Trophoblast cell (in vitro differentiated cells and primary cell): ENCODE results near the gene LCN10.

ENCODE experiments used
- DNase-seq, 2 donors: peaks; one replicate each; pipeline ENCODE4 v3.0.0-alpha.2; 2016
- H2AFZ ChIP-seq: 2 replicates; pipeline ENCODE4 v1.6.1; 2013; ENCODE audit warnings: low read length, moderate library complexity, mild to moderate bottlenecking; ENCODE audit not compliant: insufficient read depth, poor library complexity
- H2AK5ac ChIP-seq: 2 replicates; pipeline ENCODE4 v1.6.1; 2013; ENCODE audit warnings: mild to moderate bottlenecking, low read length
- H2BK120ac ChIP-seq: 2 replicates; pipeline ENCODE4 v1.6.1; 2013; ENCODE audit warnings: low read length, mild to moderate bottlenecking, moderate library complexity; ENCODE audit not compliant: insufficient read depth, poor library complexity
- H2BK12ac ChIP-seq: 2 replicates; pipeline ENCODE4 v1.6.1; 2013; ENCODE audit warnings: mild to moderate bottlenecking, low read length, moderate library complexity
- H2BK5ac ChIP-seq: 2 replicates; pipeline ENCODE4 v1.6.1; 2013; ENCODE audit warnings: low read length, low read depth, moderate library complexity, mild to moderate bottlenecking; ENCODE audit not compliant: poor library complexity
- H3K14ac ChIP-seq: 2 replicates; pipeline ENCODE4 v1.6.1; 2013; ENCODE audit warnings: mild to moderate bottlenecking, low read length
- H3K18ac ChIP-seq: 2 replicates; pipeline ENCODE4 v1.6.1; 2013; ENCODE audit warnings: mild to moderate bottlenecking, low read length
- H3K23ac ChIP-seq: 2 replicates; pipeline ENCODE4 v1.6.1; 2013; ENCODE audit warnings: low read length
- H3K27ac ChIP-seq: 2 replicates; pipeline ENCODE4 v1.5.1; 2013; ENCODE audit warnings: low read depth, mild to moderate bottlenecking, inconsistent platforms, low read length, moderate library complexity
- H3K27me3 ChIP-seq: 2 replicates; pipeline ENCODE4 v1.6.1; 2013; ENCODE audit warnings: inconsistent platforms, mild to moderate bottlenecking, low read length, moderate library complexity; ENCODE audit not compliant: insufficient read depth
- H3K36me3 ChIP-seq, 2 experiments: 1 replicate in 1 of 2; 2 replicates in 1 of 2; pipeline ENCODE4 v1.6.1; 2013; ENCODE audit warnings: low read length in 2 of 2, mild to moderate bottlenecking in 2 of 2, moderate library complexity in 1 of 2; ENCODE audit not compliant: insufficient read depth in 2 of 2, control insufficient read depth in 1 of 2
- H3K4ac ChIP-seq: 2 replicates; pipeline ENCODE4 v1.6.1; 2013; ENCODE audit warnings: low read depth, mild to moderate bottlenecking, low read length, moderate library complexity
- H3K4me1 ChIP-seq, 2 experiments: 1 replicate in 1 of 2; 2 replicates in 1 of 2; pipeline ENCODE4 v1.6.1; 2013; ENCODE audit warnings: low read length in 2 of 2, mild to moderate bottlenecking in 2 of 2, moderate library complexity in 1 of 2; ENCODE audit not compliant: insufficient read depth in 2 of 2, control insufficient read depth in 1 of 2
- H3K4me2 ChIP-seq: 2 replicates; pipeline ENCODE4 v1.6.1; 2013; ENCODE audit warnings: inconsistent platforms, mild to moderate bottlenecking, low read length, moderate library complexity
- H3K4me3 ChIP-seq: 2 replicates; pipeline ENCODE4 v1.5.1; 2013; ENCODE audit warnings: mild to moderate bottlenecking, low read depth, low read length, inconsistent platforms
- H3K79me1 ChIP-seq: one replicate; pipeline ENCODE4 v1.6.1; 2013; ENCODE audit warnings: low read length
- H3K79me2 ChIP-seq: 2 replicates; pipeline ENCODE4 v1.6.1; 2013; ENCODE audit warnings: low read length, mild to moderate bottlenecking; ENCODE audit not compliant: control insufficient read depth, insufficient read depth, poor library complexity
- H3K9ac ChIP-seq: 2 replicates; pipeline ENCODE4 v1.6.1; 2013; ENCODE audit warnings: mild to moderate bottlenecking, low read length
- H3K9me3 ChIP-seq: 2 replicates; pipeline ENCODE4 v1.6.1; 2013; ENCODE audit warnings: low read depth, mild to moderate bottlenecking, control low read depth, inconsistent platforms, low read length; ENCODE audit not compliant: insufficient read depth
- H4K12ac ChIP-seq: 2 replicates; pipeline ENCODE4 v1.6.1; 2013; ENCODE audit warnings: low read depth, mild to moderate bottlenecking, low read length, moderate library complexity
- H4K8ac ChIP-seq: 2 replicates; pipeline ENCODE4 v1.6.1; 2013; ENCODE audit warnings: low read depth, mild to moderate bottlenecking, low read length, moderate library complexity
- H4K91ac ChIP-seq: one replicate; pipeline ENCODE4 v1.6.1; 2013; ENCODE audit warnings: low read depth, mild to moderate bottlenecking, low read length, moderate library complexity
- WGBS: extraction: QIAGEN DNeasy Blood & Tissue Kit; methylation state at CpG from one replicate; pipeline ENCODE4 v1.1.7; 2013; ENCODE audit warnings: missing lambda C conversion rate; ENCODE audit not compliant: insufficient read length, insufficient coverage; ENCODE audit errors: extremely low coverage; 5-methylcytosine and 5-hydroxymethylcytosine counted together

LCN10 gene

DNA sequence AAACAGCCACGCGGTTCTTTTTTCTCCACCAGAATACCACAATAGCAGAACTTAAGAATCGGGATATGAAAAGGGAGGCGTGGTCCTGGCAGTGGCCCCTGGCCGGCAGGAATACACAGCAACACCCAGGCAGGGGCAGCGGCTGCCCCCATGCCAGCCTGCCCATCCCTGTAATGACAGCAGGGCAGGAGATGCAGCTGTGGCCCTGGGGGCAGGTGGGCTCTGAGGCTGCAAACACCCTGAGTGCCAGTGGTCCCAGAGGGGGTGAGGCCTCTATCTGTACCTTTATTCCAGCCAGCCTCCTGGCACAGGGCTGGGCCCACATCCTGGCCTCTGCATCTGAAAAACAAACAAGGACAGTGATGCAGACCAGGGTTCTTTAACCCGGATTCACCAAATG, 18.0 kb downstream of the LCN10 start:
- H3K79me1 ChIP-seq: peaks cover 19% of the 10 kb centered on the region
- H2BK5ac ChIP-seq: no peak overlapping the region
- peaks cover 54 to 55% of the 10 kb centered on the region in 2 experiments for H3K36me3 ChIP-seq
- peaks cover 14 to 18% of the 10 kb centered on the region in 2 experiments for H3K4me1 ChIP-seq
- no peak overlapping the region for H3K9ac ChIP-seq
- H2BK120ac ChIP-seq: no peak overlapping the region
- peaks cover 3% of the 10 kb centered on the region for H3K9me3 ChIP-seq
- no peak overlapping the region for H2BK12ac ChIP-seq
- H4K12ac ChIP-seq: no peak overlapping the region
- DNase-seq: no peak
- H3K4ac ChIP-seq: no peak overlapping the region
- no peak overlapping the region for H2AFZ ChIP-seq
- H3K79me2 ChIP-seq: peaks cover 12% of the 10 kb centered on the region
- WGBS: no CpG with 5 or more reads among the region's 7 CpGs
- H2AK5ac ChIP-seq: no peak overlapping the region
- H3K18ac ChIP-seq: no peak overlapping the region
- H3K4me2 ChIP-seq: no peak overlapping the region
- no peaks in the 10 kb centered on the region for H3K27me3 ChIP-seq
- H4K8ac ChIP-seq: no peak overlapping the region
- H4K91ac ChIP-seq: no peak overlapping the region
- no peak overlapping the region for H3K14ac ChIP-seq
- H3K4me3 ChIP-seq: no peak overlapping the region
- H3K27ac ChIP-seq: no peak overlapping the region
- no peak overlapping the region for H3K23ac ChIP-seq

DNA sequence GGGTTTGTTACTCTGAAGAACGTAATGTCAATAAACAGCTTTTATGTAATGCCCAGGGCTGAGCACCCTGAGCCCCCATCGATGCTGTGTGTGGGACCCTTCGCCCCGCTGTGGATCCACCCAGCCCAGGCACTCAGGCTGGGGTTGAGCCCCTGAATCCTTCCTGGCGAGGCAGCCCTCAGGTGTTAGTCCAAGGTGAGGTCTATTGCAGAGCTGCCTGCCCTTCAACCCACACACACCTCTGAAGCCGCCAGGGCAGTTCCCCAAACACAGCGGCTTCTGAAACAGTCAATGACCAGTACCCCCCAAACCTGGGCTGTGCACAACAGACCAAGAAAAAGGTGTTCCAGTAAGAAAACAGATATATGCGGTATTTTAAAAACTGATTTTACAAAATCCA, 18.8 kb downstream of the LCN10 start:
- Histone ChIP-seq H3K9me3 (peaks cover 3% of the 10 kb centered on the region), H4K8ac (no peak overlapping the region), H3K23ac (no peak overlapping the region), H3K79me1 (peaks cover 19% of the 10 kb centered on the region), H3K18ac (no peak overlapping the region), H3K79me2 (peaks cover 12% of the 10 kb centered on the region), H3K36me3 (peaks cover 55 to 56% of the 10 kb centered on the region in 2 experiments), H3K27me3 (no peaks in the 10 kb centered on the region), H2AK5ac (no peak overlapping the region), H2BK120ac (no peak overlapping the region), H3K4me3 (no peak overlapping the region), H3K4me2 (no peak overlapping the region), H2AFZ (no peak overlapping the region), H2BK12ac (no peak overlapping the region), H2BK5ac (no peak overlapping the region), H4K91ac (no peak overlapping the region), H3K9ac (no peak overlapping the region), H3K4ac (no peak overlapping the region), H4K12ac (no peak overlapping the region), H3K4me1 (peaks cover 14 to 18% of the 10 kb centered on the region in 2 experiments), H3K14ac (no peak overlapping the region), H3K27ac (no peak overlapping the region)
- WGBS: no CpG with 5 or more reads among the region's 8 CpGs
- no peak for DNase-seq

DNA sequence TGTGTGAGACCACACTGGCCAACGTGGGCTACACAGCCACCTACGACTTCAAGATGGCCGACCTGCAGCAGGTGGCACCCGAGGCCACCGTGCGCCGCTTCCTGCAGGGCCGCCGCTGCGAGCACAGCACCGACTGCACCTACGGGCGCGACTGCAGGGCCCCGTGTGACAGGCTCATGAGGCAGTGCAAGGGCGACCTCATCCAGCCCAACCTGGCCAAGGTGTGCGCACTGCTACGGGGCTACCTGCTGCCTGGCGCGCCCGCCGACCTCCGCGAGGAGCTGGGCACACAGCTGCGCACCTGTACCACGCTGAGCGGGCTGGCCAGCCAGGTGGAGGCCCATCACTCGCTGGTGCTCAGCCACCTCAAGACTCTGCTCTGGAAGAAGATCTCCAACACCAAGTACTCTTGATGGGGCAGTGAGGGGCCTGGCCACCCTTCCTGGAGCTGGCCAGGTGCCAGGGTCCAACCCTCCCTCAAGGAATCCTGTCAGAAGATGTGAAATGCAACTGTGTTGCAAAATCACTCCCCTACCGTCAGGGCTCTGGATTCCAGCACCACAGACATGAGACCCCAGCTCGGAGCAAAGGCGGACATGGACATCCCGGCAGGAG, 19.3 kb downstream of the LCN10 start:
- Histone ChIP-seq H3K4me2 (no peak overlapping the region), H3K9me3 (peaks cover 3% of the 10 kb centered on the region), H3K4me1 (peaks cover 14% of the 10 kb centered on the region in 2 experiments), H2AK5ac (no peak overlapping the region), H3K79me2 (peaks cover 11% of the 10 kb centered on the region), H3K79me1 (peaks cover 16% of the 10 kb centered on the region), H3K4me3 (no peak overlapping the region), H3K9ac (no peak overlapping the region), H3K14ac (no peak overlapping the region), H2AFZ (no peak overlapping the region), H3K27me3 (no peaks in the 10 kb centered on the region), H2BK120ac (no peak overlapping the region), H4K8ac (no peak overlapping the region), H4K91ac (no peak overlapping the region), H3K27ac (no peak overlapping the region), H3K4ac (no peak overlapping the region), H3K36me3 (peaks cover 55 to 58% of the 10 kb centered on the region in 2 experiments), H4K12ac (no peak overlapping the region), H2BK5ac (no peak overlapping the region), H3K23ac (no peak overlapping the region), H3K18ac (no peak overlapping the region), H2BK12ac (no peak overlapping the region)
- no CpG with 5 or more reads among the region's 32 CpGs for WGBS
- DNase-seq: no peak

DNA sequence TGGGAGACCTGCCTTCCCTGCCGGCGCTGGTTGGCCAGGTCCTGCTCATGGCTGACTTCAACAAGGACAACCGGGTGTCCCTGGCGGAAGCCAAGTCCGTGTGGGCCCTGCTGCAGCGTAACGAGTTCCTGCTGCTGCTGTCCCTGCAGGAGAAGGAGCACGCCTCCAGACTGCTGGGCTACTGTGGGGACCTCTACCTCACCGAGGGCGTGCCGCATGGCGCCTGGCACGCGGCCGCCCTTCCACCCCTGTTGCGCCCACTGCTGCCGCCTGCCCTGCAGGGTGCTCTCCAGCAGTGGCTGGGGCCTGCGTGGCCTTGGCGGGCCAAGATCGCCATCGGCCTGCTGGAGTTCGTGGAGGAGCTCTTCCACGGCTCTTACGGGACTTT, 19.8 kb downstream of the LCN10 start:
- Histone ChIP-seq H3K36me3 (peaks cover 55 to 61% of the 10 kb centered on the region in 2 experiments), H4K91ac (no peak overlapping the region), H3K4me1 (peaks cover 12 to 14% of the 10 kb centered on the region in 2 experiments), H3K18ac (no peak overlapping the region), H4K8ac (no peak overlapping the region), H3K27ac (no peak overlapping the region), H2BK120ac (no peak overlapping the region), H2AFZ (no peak overlapping the region), H2BK12ac (no peak overlapping the region), H3K4me2 (no peak overlapping the region), H3K9me3 (peaks cover 3% of the 10 kb centered on the region), H2AK5ac (no peak overlapping the region), H3K27me3 (no peaks in the 10 kb centered on the region), H3K79me1 (peaks cover 12% of the 10 kb centered on the region), H3K4ac (no peak overlapping the region), H3K23ac (no peak overlapping the region), H4K12ac (no peak overlapping the region), H3K4me3 (no peak overlapping the region), H2BK5ac (no peak overlapping the region), H3K14ac (no peak overlapping the region), H3K9ac (no peak overlapping the region), H3K79me2 (peaks cover 8% of the 10 kb centered on the region)
- no peak for DNase-seq
- WGBS: no CpG with 5 or more reads among the region's 24 CpGs
